Adrenal gland (tissue), 12 donors: ENCODE data around the gene C16orf78. TPM values are rescaled to one million over a fixed set of nuclear protein-coding genes. Genes with fewer than 3 reads are reported as not detected.

Experiments
- DNase-seq, 7 donors: peaks; one replicate each; pipeline ENCODE4 v3.0.0-alpha.2; 2019 to 2020
- H3K27ac ChIP-seq, 5 donors: fragments of 200-600 bp; sonication (generic) in 4 of 5; 1 replicate in 3 of 5; 2 replicates in 2 of 5; pipeline versions ENCODE4 v1.5.1 to v1.8.0; 2016 to 2020; ENCODE audit warnings: mild to moderate bottlenecking in 1 of 5
- H3K27me3 ChIP-seq: fragments of 200-600 bp; 2 replicates; pipeline ENCODE4 v1.8.0; 2021
- H3K36me3 ChIP-seq, 2 donors: fragments of 200-600 bp; replicated peaks in 1 of 2; 1 replicate in 1 of 2; 2 replicates in 1 of 2; pipeline versions ENCODE4 v1.5.1 to v1.8.0; 2018 to 2022
- H3K4me1 ChIP-seq, 2 donors: fragments of 200-600 bp; replicated peaks in 1 of 2; 1 replicate in 1 of 2; 2 replicates in 1 of 2; pipeline versions ENCODE4 v1.5.1 to v1.8.0; 2018 to 2021
- H3K4me3 ChIP-seq, 4 donors: fragments of 200-600 bp; sonication (generic) in 3 of 4; one replicate each; pipeline ENCODE4 v1.5.1; 2016 to 2018
- H3K9me3 ChIP-seq, 3 donors: fragments of 200-600 bp; sonication (generic) in 1 of 3; replicated peaks in 1 of 3; 1 replicate in 2 of 3; 2 replicates in 1 of 3; pipeline versions ENCODE4 v1.5.1 to v1.8.0; 2016 to 2021
- CTCF ChIP-seq, 6 experiments: fragments of 450-650 bp in 4 of 6; fragments of 200-600 bp in 2 of 6; sonication (generic) in 1 of 6; IDR thresholded peaks; 1 replicate in 5 of 6; 2 replicates in 1 of 6; pipeline versions ENCODE4 v1.5.1 to v1.8.0; 2016 to 2021; ENCODE audit warnings: antibody characterized with exemption in 6 of 6, mild to moderate bottlenecking in 2 of 6, moderate library complexity in 1 of 6
- POLR2A ChIP-seq, 2 donors: fragments of 450-650 bp; IDR thresholded peaks; one replicate each; pipeline ENCODE4 v1.6.1; 2017; ENCODE audit warnings: antibody characterized with exemption in 2 of 2, mild to moderate bottlenecking in 2 of 2, moderate library complexity in 1 of 2
- WGBS, 4 donors: extraction: QIAGEN DNeasy Blood & Tissue Kit in 2 of 4; methylation state at CpG; one replicate each; pipeline versions ENCODE4 v1.1.5 to v1.1.7; 2013 to 2017; 5-methylcytosine and 5-hydroxymethylcytosine counted together
- intact Hi-C, 2 donors: fragments of 100-400 bp; cut with DNase I; formaldehyde crosslinking; loops; one replicate each; pipeline versions ENCODE4 v1.14.1 to v1.15.0; 2022 to 2023
- polyA plus RNA-seq, 3 donors: library from polyadenylated mRNA; stranded (reverse); fragments of 200-250 nt in 2 of 3; fragments of 350-450 nt in 1 of 3; fragmentation: Illumina TruSeq in 1 of 3; extraction: RNeasy Lipid Tissue Mini Kit (QIAGEN cat#74804) in 1 of 3; gene quantifications; one replicate each; pipeline ENCODE4 v1.2.3, GENCODE V29; 2013 to 2014
- total RNA-seq, 9 donors: library from RNA; depleted of rRNA in 4 of 9; stranded (reverse); fragments of >200 nt in 4 of 9; fragments of 120-200 nt in 1 of 9; fragmentation: NEBNext Ultra II Directional in 1 of 9; extraction: Animal tissue kit (Norgen Biotek cat#: 25700) in 1 of 9; gene quantifications; one replicate each; pipeline versions ENCODE4 v1.1.0 to v1.2.4, GENCODE V29; 2013 to 2023
- donor health status: healthy with polysubstance abuse.
- donor health status: Bipolar disorder and iron deficiency.
- donor health status: DM: yes; HTN: yes; CAD: no.
- donor health status: DM: no; HTN: no; CAD: no.
- donor health status: DM: no; HTN: no; CAD: no.
- donor health status: DM: yes; HTN: yes; CAD: no.

Gene C16orf78
- total and polyA plus RNA-seq, 12 donors: not detected

- intact Hi-C loops: loop anchor here in 1 of 2 donors (10.0 kb wide), 1 partner anchor 185 kb away; no protein-coding TSS in a partner anchor
- Histone ChIP-seq H3K27ac (no peak overlapping the region), H3K4me3 (no peak overlapping the region), H3K27me3 (no peaks in the 10 kb centered on the region), H3K36me3 (no peaks in the 10 kb centered on the region), H3K4me1 (no peaks in the 10 kb centered on the region), H3K9me3 (no peaks in the 10 kb centered on the region)
- DNase-seq: no peak
- TF ChIP-seq POLR2A (IDR thresholded peaks at IDR 0.05): no peak
- 56 to 67% (median 66%) methylated on average over 3 of the region's 3 CpGs for WGBS, 4 donors
Measured at GRCh38 chr16:49419862-49420261, 46.3 kb downstream of the C16orf78 start.

GRCh38 chr16:49422896-49423295 lies 49.3 kb downstream of the C16orf78 start:
- Histone ChIP-seq H3K9me3 (no peaks in the 10 kb centered on the region), H3K4me1 (no peaks in the 10 kb centered on the region), H3K27me3 (no peaks in the 10 kb centered on the region), H3K4me3 (no peak overlapping the region), H3K27ac (no peak overlapping the region), H3K36me3 (no peaks in the 10 kb centered on the region)
- 25 to 55% (median 46%) methylated on average over 2 to 5 of the region's 5 CpGs for WGBS, 4 donors
- DNase-seq: no peak
- intact Hi-C loops: no loop called here
- TF ChIP-seq CTCF (IDR thresholded peaks at IDR 0.05) (no peak), POLR2A (IDR thresholded peaks at IDR 0.05) (no peak)

GRCh38 chr16:49424961-49425360 lies 51.4 kb downstream of the C16orf78 start:
- no peaks in the 10 kb centered on the region for H3K36me3 ChIP-seq
- H3K9me3 ChIP-seq: no peaks in the 10 kb centered on the region
- no peak overlapping the region for H3K4me3 ChIP-seq
- no peak overlapping the region for H3K27ac ChIP-seq
- H3K4me1 ChIP-seq: no peaks in the 10 kb centered on the region
- no peaks in the 10 kb centered on the region for H3K27me3 ChIP-seq
- 92 to 97% (median 96%) methylated on average over 6 of the region's 6 CpGs for WGBS, 4 donors
- DNase-seq: no peak
- no peak for TF ChIP-seq CTCF (IDR thresholded peaks at IDR 0.05)
- no peak for TF ChIP-seq POLR2A (IDR thresholded peaks at IDR 0.05)
- intact Hi-C loops: no loop called here

- DNase-seq: no peak
- no peak for TF ChIP-seq CTCF (IDR thresholded peaks at IDR 0.05)
- no peak for TF ChIP-seq POLR2A (IDR thresholded peaks at IDR 0.05)
- Histone ChIP-seq H3K27ac (no peak overlapping the region), H3K4me3 (no peak overlapping the region), H3K4me1 (no peaks in the 10 kb centered on the region), H3K27me3 (no peaks in the 10 kb centered on the region), H3K36me3 (no peaks in the 10 kb centered on the region), H3K9me3 (no peaks in the 10 kb centered on the region)
- intact Hi-C loops: no loop called here
- WGBS, 4 donors: 84 to 92% (median 88%) methylated on average over 4 of the region's 4 CpGs
Measured at GRCh38 chr16:49427771-49428170, 54.2 kb downstream of the C16orf78 start.

- no peak for DNase-seq
- intact Hi-C loops: no loop called here
- H3K9me3 ChIP-seq: no peaks in the 10 kb centered on the region
- H3K36me3 ChIP-seq: no peaks in the 10 kb centered on the region
- H3K4me1 ChIP-seq: no peaks in the 10 kb centered on the region
- no peak overlapping the region for H3K4me3 ChIP-seq
- no peak overlapping the region for H3K27ac ChIP-seq
- TF ChIP-seq CTCF (IDR thresholded peaks at IDR 0.05) (no peak), POLR2A (IDR thresholded peaks at IDR 0.05) (no peak)
- 91 to 93% (median 92%) methylated on average over 2 of the region's 2 CpGs for WGBS, 4 donors
- no peaks in the 10 kb centered on the region for H3K27me3 ChIP-seq
Measured at GRCh38 chr16:49428808-49429207, 55.2 kb downstream of the C16orf78 start.
